H1 (cell line): ENCODE measurements around the gene HNRNPCL4. TPM values are rescaled to one million over a fixed set of nuclear protein-coding genes. Genes with fewer than 3 reads are reported as not detected.

Experiments used
- polyA plus RNA-seq, 7 experiments: library from polyadenylated mRNA; depleted of rRNA in 3 of 7; stranded (reverse) in 5 of 7; unstranded in 2 of 7; fragments of >200 nt in 5 of 7; fragments of 200-250 nt in 2 of 7; gene quantifications; 1 replicate in 5 of 7; 2 replicates in 1 of 7; 4 replicates in 1 of 7; pipeline versions ENCODE4 v1.2.1 to v1.2.3, GENCODE V29; 2011 to 2013; ENCODE audit warnings: missing spikeins in 2 of 7, mixed read lengths in 2 of 7
- total RNA-seq: library from RNA; stranded (reverse); fragmentation: NEBNext Ultra II Directional; extraction: Animal tissue kit (Norgen Biotek cat#: 25700); gene quantifications from 2 replicates; pipeline ENCODE4 v1.2.1, GENCODE V29; 2021

Gene HNRNPCL4
- total and polyA plus RNA-seq, 2 of the 8 experiments (the other 6 are each of a cell fraction or from before 2014, with no cell fraction given): not detected

Other genes starting within 250 kb of the HNRNPCL4 start
- not detected in 2 replicates for gene PRAMEF7, start 249.0 kb downstream of the HNRNPCL4 start, total RNA-seq
- not detected in 2 replicates for gene PRAMEF7, start 249.0 kb downstream of the HNRNPCL4 start, polyA plus RNA-seq (2011; rRNA removed)
- gene PRAMEF6, start 218.1 kb downstream of the HNRNPCL4 start, total RNA-seq: not detected in 2 replicates
- gene PRAMEF6, start 218.1 kb downstream of the HNRNPCL4 start, polyA plus RNA-seq (2011; rRNA removed): not detected in 2 replicates
- gene PRAMEF27, start 109.1 kb downstream of the HNRNPCL4 start, total RNA-seq: not detected in 2 replicates
- not detected in 2 replicates for gene PRAMEF27, start 109.1 kb downstream of the HNRNPCL4 start, polyA plus RNA-seq (2011; rRNA removed)
- gene HNRNPCL3, start 104.9 kb downstream of the HNRNPCL4 start, total RNA-seq: not detected in 2 replicates
- not detected in 2 replicates for gene HNRNPCL3, start 104.9 kb downstream of the HNRNPCL4 start, polyA plus RNA-seq (2011; rRNA removed)
- gene PRAMEF25, start 94.9 kb downstream of the HNRNPCL4 start, total RNA-seq: not detected in 2 replicates
- gene PRAMEF25, start 94.9 kb downstream of the HNRNPCL4 start, polyA plus RNA-seq (2011; rRNA removed): not detected in 2 replicates
- gene HNRNPCL2, start 48.8 kb downstream of the HNRNPCL4 start, total RNA-seq: not detected in 2 replicates
- gene HNRNPCL2, start 48.8 kb downstream of the HNRNPCL4 start, polyA plus RNA-seq (2011; rRNA removed): not detected in 2 replicates
- gene PRAMEF26, start 9.6 kb downstream of the HNRNPCL4 start, total RNA-seq: not detected in 2 replicates
- not detected in 2 replicates for gene PRAMEF26, start 9.6 kb downstream of the HNRNPCL4 start, polyA plus RNA-seq (2011; rRNA removed)
- not detected in 2 replicates for gene PRAMEF9, start 6.2 kb upstream of the HNRNPCL4 start, total RNA-seq
- not detected in 2 replicates for gene PRAMEF9, start 6.2 kb upstream of the HNRNPCL4 start, polyA plus RNA-seq (2011; rRNA removed)
- not detected in 2 replicates for gene PRAMEF13, start 35.8 kb upstream of the HNRNPCL4 start, total RNA-seq
- gene PRAMEF13, start 35.8 kb upstream of the HNRNPCL4 start, polyA plus RNA-seq (2011; rRNA removed): not detected in 2 replicates
- gene PRAMEF18, start 60.5 kb upstream of the HNRNPCL4 start, total RNA-seq: not detected in 2 replicates
- gene PRAMEF18, start 60.5 kb upstream of the HNRNPCL4 start, polyA plus RNA-seq (2011; rRNA removed): not detected in 2 replicates
- gene PRAMEF5, start 88.6 kb upstream of the HNRNPCL4 start, total RNA-seq: not detected in 2 replicates
- gene PRAMEF5, start 88.6 kb upstream of the HNRNPCL4 start, polyA plus RNA-seq (2011; rRNA removed): not detected in 2 replicates
- gene PRAMEF8, start 119.5 kb upstream of the HNRNPCL4 start, total RNA-seq: not detected in 2 replicates
- not detected in 2 replicates for gene PRAMEF8, start 119.5 kb upstream of the HNRNPCL4 start, polyA plus RNA-seq (2011; rRNA removed)
- not detected in 2 replicates for gene PRAMEF33, start 137.9 kb upstream of the HNRNPCL4 start, total RNA-seq
- gene PRAMEF33, start 137.9 kb upstream of the HNRNPCL4 start, polyA plus RNA-seq (2011; rRNA removed): not detected in 2 replicates
- gene PRAMEF15, start 149.9 kb upstream of the HNRNPCL4 start, total RNA-seq: not detected in 2 replicates
- gene PRAMEF15, start 149.9 kb upstream of the HNRNPCL4 start, polyA plus RNA-seq (2011; rRNA removed): not detected in 2 replicates
- not detected in 2 replicates for gene PRAMEF14, start 181.5 kb upstream of the HNRNPCL4 start, total RNA-seq
- not detected in 2 replicates for gene PRAMEF14, start 181.5 kb upstream of the HNRNPCL4 start, polyA plus RNA-seq (2011; rRNA removed)
- gene PRAMEF19, start 206.3 kb upstream of the HNRNPCL4 start, total RNA-seq: not detected in 2 replicates
- gene PRAMEF19, start 206.3 kb upstream of the HNRNPCL4 start, polyA plus RNA-seq (2011; rRNA removed): not detected in 2 replicates
- not detected in 2 replicates for gene PRAMEF17, start 224.0 kb upstream of the HNRNPCL4 start, total RNA-seq
- not detected in 2 replicates for gene PRAMEF17, start 224.0 kb upstream of the HNRNPCL4 start, polyA plus RNA-seq (2011; rRNA removed)
- gene PRAMEF20, start 244.8 kb upstream of the HNRNPCL4 start, total RNA-seq: not detected in 2 replicates
- not detected in 2 replicates for gene PRAMEF20, start 244.8 kb upstream of the HNRNPCL4 start, polyA plus RNA-seq (2011; rRNA removed)